HuH-7 (cell line): ENCODE measurements around the gene TUBG2.
"Not testable (repeated sequence)": the region's sequence is repeated elsewhere in the genome, so short reads cannot be mapped to it uniquely, and the experiment has no call there.

Experiments used
- DNase-seq: peaks from one replicate; pipeline ENCODE4 v3.0.0; 2011; ENCODE audit warnings: low spot score

TUBG2 gene

DNA sequence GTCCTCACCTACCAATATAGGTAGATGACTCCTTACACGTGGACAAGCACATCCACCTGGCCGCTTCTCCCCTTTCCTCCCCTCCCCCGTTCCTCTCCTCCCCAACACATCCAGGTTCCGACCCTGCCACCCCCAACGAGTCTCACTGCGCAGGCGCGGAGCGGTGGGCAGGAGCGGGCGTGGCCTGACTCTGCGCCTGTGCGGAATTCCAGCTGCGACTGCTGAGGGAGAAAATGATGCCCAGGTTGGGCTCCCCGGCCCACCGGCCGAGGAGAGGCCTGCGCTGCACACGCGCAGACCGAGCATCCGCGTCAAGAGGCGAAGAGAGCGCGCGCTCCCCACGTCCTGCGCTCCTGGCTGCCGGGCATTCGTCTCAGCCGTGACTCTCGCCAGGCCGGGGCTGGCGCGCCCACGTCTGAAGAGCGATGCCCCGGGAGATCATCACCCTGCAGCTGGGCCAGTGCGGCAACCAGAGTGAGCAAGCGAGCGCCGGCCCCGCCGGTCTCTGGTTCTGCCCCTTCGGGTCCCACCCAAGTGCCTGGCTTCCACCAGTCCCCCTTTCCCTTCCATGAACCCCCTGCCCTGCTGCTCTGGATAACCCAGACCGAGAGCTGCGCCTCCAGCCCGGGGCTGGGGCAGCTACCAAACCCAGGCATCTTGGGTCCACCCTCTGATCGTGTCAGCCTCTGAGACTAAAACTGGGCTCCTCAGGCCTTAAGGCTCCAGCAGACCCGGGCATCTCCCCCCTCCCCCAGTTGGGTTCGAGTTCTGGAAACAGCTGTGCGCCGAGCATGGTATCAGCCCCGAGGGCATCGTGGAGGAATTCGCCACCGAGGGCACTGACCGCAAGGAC lies at the start of gene TUBG2:
Gene TUBG2, plus strand, starts transcription at position 206 of the 853 bp plus-strand sequence. Its CDS starts 220 bp downstream, at position 426.
- peak; percentile 99 for DNase-seq

DNA sequence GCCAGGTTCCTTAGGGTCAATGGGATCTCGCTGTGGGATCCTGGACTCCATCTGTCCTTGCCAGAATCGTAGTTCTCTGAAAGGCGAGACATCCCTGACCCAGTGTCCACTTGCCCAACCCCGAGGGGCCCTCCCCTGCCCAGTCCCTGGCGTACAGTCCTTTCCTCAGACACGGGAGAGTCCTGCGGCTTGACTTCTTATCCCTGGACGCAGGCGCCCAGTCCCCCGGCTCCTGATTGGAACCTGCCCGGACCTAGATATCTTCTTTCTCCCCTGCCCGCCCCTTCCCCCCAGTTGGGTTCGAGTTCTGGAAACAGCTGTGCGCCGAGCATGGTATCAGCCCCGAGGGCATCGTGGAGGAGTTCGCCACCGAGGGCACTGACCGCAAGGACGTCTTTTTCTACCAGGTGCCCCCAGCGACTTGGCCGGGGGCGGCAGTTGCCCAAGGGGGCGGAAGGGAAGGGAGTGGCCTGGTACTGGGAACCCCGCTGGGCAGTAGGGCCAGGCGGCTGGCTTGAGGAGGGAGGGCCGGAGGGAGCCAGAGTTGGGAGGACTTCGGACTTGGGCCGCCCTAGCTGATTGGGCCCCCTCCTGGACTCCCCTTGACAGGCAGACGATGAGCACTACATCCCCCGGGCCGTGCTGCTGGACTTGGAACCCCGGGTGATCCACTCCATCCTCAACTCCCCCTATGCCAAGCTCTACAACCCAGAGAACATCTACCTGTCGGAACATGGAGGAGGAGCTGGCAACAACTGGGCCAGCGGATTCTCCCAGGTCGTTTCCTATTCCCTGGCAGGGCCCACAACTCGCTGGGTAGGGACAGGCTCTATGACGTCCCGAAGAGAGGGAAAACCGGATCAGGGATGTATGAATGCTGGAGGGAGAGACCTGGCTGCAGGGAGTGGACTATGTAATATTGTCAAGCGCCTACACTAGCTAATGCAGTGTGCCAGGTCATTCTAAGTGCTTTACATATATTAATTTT lies 49.0 kb upstream of the TUBG2 start:
- DNase-seq: not testable (repeated sequence)

DNA sequence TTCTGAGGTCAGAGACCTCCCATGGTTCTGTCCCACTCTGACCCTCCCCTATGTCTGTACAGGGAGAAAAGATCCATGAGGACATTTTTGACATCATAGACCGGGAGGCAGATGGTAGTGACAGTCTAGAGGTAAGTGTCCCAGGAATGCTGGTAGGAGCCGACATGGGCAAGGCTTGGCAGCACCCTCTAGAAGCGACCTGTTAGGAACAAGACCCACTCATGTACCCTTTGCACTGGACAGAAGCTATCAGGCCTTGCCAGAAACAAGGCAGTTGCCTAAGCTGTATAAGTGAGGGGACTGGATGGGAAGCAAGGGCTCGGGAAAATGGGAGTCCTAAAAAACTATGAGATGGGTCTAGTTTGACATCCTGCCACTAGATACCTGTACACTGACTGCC lies 47.1 kb upstream of the TUBG2 start:
- DNase-seq: no peak

DNA sequence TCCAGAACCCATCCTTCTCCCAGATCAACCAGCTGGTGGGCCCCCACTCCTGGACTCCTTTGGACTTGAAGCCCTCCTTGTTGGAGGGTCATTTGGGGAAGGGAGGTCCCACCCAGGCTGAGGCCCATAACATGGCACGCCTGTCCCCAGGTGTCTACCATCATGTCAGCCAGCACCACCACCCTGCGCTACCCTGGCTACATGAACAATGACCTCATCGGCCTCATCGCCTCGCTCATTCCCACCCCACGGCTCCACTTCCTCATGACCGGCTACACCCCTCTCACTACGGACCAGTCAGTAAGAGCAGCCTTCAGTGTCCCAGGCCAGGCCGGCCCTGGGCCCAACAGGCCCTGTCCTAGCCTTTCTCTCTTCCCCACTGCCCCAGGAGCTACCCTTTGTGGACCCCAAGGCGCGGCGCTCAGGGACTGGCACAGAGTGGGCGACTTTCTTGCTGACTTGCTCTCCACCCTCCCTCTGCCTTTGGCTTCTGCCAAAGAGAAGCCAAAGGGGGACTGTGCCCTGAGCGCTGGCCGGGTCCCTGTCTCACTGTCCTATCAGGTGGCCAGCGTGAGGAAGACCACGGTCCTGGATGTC lies 45.3 kb upstream of the TUBG2 start:
- no peak for DNase-seq

DNA sequence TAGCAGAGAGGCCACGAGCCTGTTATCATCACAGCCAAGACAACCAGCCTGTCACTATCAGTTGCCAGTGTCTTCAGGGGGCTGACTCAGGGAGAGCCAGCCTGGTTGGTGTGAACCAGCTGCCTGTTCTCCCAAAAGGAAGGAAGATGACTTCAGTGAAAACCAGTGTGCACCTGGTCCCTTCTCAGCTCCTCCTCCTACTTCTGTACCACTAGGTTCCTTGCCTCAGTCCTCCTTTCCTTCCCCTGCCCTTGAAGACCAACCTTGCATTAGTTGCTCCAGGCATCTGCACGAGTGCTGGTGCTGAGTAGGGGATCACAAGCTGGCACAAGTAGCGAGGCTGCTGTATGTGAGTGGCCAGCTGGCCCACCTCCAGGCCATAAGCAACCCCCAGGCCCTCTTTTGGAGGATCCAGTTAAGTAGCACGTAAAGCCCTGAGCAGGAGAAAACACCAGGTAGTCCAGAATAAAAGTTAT lies 41.1 kb upstream of the TUBG2 start:
- no peak for DNase-seq

DNA sequence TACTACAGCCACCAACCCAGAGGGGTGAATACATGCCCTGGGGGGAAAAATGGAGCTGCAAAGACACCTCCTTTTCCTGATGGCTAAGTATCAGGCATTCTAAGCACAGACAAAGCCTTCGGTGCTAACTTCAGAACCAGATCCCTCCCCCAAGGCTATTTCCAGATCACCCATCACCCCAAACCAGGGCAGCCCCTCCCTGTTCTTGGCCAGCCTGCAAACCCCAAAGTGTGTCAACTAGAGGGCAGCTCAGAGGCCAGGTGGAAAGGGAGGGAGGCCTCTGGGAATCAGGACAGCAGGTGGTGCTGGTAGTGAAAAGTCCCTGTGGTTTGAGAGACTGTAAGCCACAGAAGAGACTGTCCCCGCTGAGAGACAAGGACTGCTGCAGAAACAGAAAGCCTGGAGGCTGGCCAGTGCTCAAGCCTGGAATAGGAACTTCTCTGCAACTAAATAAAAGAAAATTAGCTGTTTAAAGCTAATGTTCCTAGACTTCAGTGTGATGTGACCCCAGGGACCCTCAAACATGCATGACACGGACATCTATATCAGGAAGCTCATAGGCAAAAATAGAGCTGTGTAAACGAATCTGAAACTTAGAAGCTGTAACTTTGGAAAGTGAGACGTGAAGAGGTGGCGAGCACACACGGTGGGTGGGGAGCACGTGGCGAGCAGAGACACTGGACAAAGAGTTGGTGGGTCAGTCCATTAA lies 40.5 kb upstream of the TUBG2 start:
- DNase-seq: peak; percentile 66

DNA sequence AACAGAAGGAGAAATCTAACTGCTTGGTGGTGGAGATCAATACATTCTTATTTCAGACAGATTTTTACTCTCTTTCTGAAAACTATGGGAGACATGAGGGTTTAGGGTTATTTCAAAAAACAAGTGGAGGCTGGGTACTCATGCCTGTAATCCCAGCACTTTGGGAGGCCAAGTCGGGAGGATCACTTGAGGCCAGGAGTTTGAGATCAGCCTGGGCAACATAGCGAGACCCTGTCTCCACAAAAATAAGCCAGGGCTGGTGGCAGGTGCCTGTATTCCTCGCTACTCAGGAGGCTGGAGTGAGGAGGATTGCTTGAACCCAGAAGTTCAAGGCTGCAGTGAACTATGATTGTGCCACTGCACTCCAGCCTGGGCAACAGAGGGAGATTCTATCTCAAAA lies 37.1 kb upstream of the TUBG2 start:
- DNase-seq: not testable (repeated sequence)

DNA sequence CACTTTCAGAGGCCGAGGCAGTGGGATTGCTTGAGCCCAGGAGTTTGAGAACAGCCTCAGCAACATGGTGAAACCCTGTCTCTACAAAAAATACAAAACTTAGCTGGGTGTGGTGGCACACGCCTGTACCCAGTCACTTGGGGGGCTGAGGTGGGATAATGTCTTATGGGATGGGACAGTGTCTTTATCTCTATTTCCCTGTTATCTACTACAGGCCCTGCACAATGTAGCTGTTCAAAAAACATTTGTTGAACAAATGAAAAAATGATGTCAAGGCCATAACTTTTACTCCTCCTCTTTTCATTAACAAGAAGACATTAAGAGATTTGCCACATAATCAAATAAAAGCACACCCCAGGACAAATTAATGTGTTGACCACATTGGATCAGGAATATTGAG lies 35.8 kb upstream of the TUBG2 start:
- DNase-seq: no peak

DNA sequence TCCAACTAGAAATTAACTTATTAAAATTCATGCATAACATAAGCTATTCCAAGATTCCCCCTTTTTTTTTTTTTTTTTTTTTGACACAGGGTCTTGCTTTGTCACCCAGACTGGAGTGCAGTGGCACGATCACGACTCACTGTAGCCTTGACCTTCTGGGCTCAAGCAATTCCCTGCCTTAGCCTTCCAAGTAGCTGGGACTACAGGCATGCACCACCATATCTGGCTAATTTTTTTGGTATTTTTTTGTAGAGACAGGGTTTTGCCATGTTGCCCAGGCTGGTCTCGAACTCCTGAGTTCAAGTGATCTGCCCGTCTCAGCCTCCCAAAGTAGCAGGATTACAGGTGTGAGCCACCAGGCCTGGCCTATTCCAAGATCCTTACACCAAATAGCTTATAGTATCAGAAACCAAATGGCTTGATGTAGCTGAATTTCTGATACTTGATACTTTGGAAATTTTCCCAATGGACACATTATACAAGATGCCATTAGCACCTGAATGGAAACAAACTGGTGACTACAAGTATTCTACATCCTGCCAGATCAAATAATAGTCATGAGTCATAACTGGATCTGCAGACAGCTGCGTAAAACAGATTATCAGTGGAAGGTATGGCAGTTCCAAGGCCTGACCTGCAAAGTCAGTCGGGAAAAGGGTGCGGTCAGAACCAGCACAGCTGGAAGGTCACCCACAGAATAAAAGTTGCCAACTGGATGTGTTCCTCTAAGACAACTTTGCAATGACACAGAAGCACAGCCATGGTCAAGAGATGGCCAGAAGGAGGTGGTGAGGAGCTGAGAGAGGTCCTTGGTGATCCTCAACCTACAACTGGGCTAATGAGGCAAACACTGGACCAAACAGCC lies 35.1 kb upstream of the TUBG2 start:
- DNase-seq: no peak

DNA sequence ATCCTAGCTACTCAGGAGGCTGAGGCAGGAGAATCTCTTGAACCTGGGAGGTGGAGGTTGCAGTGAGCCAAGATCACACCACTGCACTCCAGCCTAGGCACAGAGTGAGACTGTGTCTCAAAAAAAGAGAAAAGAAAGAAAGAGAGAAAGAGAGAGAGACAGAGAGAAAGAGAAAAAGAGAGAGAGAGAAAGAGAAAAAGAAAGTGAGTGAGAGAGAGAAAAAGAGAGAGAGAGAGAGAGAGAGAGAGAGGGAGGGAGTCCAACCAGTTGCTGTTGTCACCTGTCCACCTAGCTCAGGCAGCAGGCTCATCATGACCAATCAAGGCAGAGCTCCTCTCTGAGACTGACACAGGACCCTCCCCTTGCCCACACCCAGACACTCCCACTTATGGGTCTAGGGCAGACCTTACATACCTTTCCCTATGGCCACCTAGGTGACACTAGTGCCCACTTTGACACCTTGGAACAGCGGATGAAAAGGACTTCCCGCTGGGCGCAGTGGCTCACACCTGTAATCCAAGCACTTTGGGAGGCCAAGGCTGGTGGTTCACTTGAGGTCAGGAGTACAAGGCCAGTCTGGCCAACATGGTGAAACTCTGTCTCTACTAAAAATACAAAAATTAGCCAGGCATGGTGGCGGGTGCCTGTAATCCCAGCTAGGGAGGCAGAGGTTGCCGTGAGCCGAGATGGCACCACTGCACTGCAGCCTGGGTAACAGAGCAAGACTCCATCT lies 31.9 kb upstream of the TUBG2 start:
- not testable (repeated sequence) for DNase-seq

DNA sequence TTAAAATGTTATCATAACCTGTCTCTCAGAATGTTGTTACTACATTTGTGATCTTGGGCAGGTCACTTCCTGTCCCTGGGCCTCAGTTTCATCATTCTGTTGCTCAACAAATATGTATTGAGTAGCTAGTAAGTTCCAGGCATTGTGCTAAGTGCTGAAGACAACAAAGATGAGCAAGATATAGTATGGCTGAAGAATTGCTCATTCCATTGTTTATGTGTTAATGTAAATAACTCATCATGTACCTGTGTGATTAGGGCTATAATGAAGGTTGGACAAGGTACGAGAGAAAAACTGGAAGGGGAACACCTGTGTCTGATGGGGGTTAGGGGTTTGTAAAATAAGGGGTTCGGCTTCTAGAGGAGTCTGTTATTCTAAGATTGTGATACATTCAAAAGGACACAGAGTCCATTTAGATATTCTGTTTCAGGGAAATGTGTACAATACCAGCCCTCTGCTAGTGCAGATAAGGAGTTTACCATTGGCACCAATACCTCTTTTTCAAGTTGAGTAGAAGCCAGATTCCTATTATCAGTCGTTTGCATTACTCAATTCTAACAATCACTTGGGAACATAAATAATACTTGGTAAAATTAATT lies 29.6 kb upstream of the TUBG2 start:
- no peak for DNase-seq

DNA sequence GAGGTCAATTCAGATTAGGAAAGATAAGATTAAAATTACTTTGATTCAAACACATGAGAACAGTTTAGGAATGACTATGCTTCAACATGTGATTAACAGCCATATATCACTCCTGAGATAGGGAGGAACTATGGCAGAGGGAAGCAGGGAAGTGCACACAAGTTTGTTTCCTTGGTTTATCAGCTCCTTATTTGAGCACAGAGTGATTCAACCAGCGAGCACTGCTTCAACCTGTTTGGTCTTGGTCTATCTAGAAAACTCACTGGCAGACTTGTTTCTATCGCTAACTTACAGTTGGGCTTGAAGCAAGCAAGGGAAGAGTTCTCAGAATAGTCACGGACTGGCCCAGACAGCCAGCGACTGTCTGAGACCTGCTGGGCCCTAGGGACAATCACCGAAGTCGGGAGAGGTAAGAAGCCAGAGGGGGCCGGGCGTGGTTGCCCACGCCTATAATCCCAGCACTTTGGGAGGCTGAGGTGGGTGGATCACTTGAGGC lies 26.1 kb upstream of the TUBG2 start:
- no peak for DNase-seq

DNA sequence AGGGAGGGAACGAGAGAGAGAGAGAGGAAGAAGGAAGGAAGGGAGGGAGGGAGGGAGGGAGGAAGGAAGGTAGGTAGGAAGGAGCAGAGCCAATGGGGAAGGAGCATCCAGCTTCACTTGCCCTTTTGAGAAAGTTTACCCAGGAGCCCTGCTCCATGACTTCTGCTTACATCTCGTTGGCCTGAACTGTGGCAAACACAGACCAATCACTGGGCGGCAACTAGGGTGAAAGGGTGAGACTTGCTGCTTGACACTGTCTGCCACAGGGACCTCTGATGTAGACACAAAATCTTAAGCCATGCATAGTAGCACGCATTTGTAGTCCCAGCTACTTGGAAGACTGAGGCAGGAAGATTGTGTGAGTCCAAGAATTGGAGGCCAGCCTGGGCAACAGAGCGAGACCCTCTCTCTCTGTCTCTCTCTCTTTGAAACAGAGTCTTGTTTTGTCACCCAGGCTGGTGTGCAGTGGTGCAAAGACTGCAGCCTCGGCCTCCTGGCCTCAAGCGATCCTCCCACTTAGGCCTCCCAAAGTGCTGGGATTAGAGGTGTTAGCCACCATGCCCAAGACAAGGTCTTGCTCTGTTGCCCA lies 19.5 kb upstream of the TUBG2 start:
- DNase-seq: no peak

DNA sequence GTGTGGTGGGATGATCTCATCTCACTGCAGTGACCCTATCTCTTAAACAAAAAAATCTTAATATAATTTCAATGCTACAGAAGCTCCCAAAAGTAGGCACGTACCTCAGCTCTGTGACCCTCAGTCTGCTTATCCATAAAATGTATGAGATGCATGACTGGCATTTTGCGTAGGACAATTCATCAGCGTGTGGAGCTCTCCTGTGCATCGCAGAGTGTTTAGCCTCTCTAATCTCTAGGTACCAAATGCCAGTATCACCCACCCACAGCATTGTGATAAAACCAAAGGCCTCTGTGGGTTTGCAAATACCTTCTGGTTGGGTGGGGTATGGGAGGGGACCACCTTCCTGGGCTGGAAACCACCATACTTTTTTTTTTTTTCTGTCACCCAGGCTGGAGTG lies 19.0 kb upstream of the TUBG2 start:
- no peak for DNase-seq

DNA sequence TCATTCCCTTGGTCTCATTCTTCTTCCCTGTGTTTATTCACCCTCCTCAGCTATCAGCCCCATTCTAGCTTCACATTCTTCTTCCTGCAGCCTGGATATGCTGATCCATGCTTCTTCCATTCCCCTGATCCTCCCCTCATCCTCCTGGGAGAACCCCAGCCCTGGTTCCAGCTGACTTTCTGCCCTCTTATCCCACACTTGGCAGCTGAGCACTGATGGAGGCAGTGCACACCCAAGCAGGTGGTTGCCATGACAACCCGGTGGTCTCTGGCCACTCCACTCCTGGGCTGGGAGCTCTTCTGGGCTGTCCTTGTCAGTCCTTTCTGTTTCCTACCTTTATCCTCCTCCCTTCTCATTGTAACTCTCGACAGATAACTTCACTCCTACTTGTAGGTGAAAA lies 16.7 kb upstream of the TUBG2 start:
- no peak for DNase-seq

DNA sequence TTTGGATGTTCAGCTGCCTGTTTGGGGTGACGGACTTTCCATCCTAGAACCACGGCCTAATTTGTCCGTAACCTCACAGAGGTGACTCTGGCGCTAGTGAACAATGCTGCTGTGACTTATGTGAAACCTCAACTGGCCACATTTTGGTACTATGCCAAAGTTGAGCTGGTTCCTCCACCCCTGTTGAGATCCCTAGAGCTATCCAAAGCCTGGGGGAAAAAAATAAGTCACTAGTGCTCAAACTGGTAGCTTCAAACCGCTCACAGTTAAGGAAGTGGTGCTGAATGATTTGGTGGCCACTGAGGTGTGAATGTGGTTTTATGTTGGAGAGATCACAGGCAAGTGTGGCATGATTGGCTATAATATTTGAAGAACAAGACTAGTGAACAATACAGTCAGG lies 11.3 kb upstream of the TUBG2 start:
- no peak for DNase-seq

DNA sequence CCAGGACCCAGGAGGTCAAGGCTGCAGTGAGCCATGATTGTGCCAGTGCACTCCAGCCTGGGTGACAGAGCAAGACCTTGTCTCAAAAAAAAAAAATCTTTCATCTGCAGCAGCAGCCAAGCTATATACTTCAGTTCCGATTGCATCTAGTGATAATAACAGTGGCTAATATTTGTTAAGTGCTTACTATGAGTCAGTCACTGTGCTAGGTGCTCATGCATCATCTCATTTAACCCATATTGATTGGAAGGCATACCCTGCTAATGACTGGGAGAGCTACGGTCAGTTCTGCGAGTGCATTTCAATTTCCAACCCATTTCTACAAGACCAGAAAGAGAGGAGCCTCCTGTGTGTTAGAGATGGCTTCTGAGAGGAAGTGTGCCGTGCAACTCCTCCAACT lies 7.7 kb upstream of the TUBG2 start:
- DNase-seq: no peak

DNA sequence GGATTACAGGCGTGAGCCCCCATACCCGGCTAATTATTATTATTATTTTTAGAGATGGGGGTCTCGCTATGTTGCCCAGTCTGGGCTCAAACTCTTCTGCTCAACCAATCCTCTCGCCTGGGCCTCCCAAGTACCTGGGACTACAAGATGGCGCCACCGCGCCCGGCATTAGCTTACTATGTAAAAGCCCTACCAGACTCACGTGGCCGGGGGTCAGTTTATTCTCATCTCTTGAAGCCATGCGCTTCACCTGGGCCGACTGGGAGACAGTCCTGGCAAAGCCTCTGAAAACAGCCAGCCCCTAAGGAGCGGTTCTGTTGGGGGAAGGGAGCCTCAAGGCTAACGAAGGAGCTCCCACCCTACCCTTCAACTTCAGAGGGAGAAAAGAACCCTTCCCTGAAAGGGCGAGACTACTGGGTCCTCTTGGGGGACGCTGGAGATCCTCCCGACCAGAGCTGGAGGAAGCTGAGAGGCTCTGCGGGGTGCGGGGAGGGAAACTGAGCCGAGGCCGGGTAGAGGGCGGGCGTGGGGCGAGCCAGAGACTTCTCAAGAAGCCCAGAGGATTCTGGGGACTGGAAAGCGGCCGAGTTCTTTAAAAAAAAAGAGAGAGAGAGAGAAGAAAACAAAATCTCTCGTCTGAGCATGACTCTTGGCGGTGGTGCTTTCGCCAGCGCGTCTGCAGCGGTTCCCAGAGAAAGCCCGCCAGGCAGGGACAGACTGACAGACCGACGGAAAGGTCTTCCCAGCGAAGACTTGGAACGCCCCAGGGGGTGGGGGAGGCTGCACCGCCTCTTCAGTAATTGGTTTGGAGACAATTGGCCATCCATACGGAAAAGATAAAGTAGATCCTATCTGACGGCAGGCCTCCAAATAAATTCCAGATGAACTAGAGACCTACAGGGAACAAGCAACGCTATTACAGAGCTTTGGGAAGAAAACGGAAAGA lies 5.6 kb upstream of the TUBG2 start:
- DNase-seq: no peak
